Gastroesophageal sphincter (tissue), 4 donors: Measurements from ENCODE around the gene ECHDC3. TPM values are rescaled to one million over a fixed set of nuclear protein-coding genes. Genes with fewer than 3 reads are reported as not detected.

Source experiments
- ATAC-seq: fragments of 150-250 bp; one replicate; pipeline ENCODE4 v1.9.1; 2016; ENCODE audit warnings: mild to moderate bottlenecking, moderate library complexity
- H3K27ac ChIP-seq, 4 donors: fragments of 200-600 bp; sonication (generic) in 3 of 4; 1 replicate in 3 of 4; 2 replicates in 1 of 4; pipeline ENCODE4 v1.5.1; 2016 to 2019
- H3K27me3 ChIP-seq: fragments of 200-600 bp; sonication (generic); one replicate; pipeline ENCODE4 v1.5.1; 2019
- H3K36me3 ChIP-seq, 2 donors: fragments of 200-600 bp; sonication (generic); one replicate each; pipeline ENCODE4 v1.5.1; 2019; ENCODE audit warnings: control low read depth in 1 of 2
- H3K4me1 ChIP-seq, 3 donors: fragments of 200-600 bp; sonication (generic); 1 replicate in 2 of 3; 2 replicates in 1 of 3; pipeline ENCODE4 v1.5.1; 2016 to 2019; ENCODE audit warnings: control low read depth in 2 of 3
- H3K4me3 ChIP-seq, 2 donors: fragments of 200-600 bp; sonication (generic); one replicate each; pipeline ENCODE4 v1.5.1; 2019; ENCODE audit warnings: mild to moderate bottlenecking in 1 of 2, moderate library complexity in 1 of 2
- H3K9me3 ChIP-seq, 3 donors: fragments of 200-600 bp; sonication (generic); one replicate each; pipeline ENCODE4 v1.5.1; 2017 to 2019; ENCODE audit warnings: control low read depth in 2 of 3
- CTCF ChIP-seq, 4 experiments: fragments of 200-600 bp in 2 of 4; fragments of 450-650 bp in 2 of 4; sonication (generic) in 1 of 4; IDR thresholded peaks; one replicate each; pipeline ENCODE4 v1.5.1; 2017 to 2019; ENCODE audit warnings: antibody characterized with exemption in 4 of 4, mild to moderate bottlenecking in 2 of 4, moderate library complexity in 2 of 4
- EP300 ChIP-seq: sonication (generic); formaldehyde crosslinking; IDR thresholded peaks from one replicate; pipeline ENCODE4 v1.6.1; 2017; ENCODE audit warnings: antibody characterized with exemption, mild to moderate bottlenecking
- POLR2A ChIP-seq, 2 donors: fragments of 450-650 bp; IDR thresholded peaks; one replicate each; pipeline ENCODE4 v1.6.1; 2017; ENCODE audit warnings: antibody characterized with exemption in 2 of 2, mild to moderate bottlenecking in 2 of 2, moderate library complexity in 1 of 2
- POLR2AphosphoS5 ChIP-seq: sonication (generic); formaldehyde crosslinking; IDR thresholded peaks from one replicate; pipeline ENCODE4 v1.6.1; 2017; ENCODE audit warnings: antibody characterized with exemption
- WGBS, 2 donors: methylation state at CpG; one replicate each; pipeline ENCODE4 v1.1.5; 2018; ENCODE audit warnings: low coverage in 1 of 2; 5-methylcytosine and 5-hydroxymethylcytosine counted together
- total RNA-seq, 4 donors: library from RNA; depleted of rRNA; stranded (reverse); fragments of >200 nt; gene quantifications; one replicate each; pipeline ENCODE4 v1.1.0, GENCODE V29; 2016

The ECHDC3 gene
- total RNA-seq, 4 donors from 2014 or later: 7.3 to 19.3 (median 14.0) TPM

GRCh38 chr10:11723359-11723758 lies 18.8 kb upstream of the ECHDC3 start:
- no peak overlapping the region for H3K4me3 ChIP-seq
- WGBS, 2 donors: 90 to 91% methylated on average over 5 of the region's 5 CpGs
- no peak for TF ChIP-seq POLR2A (IDR thresholded peaks at IDR 0.05)
- no peak for TF ChIP-seq POLR2AphosphoS5
- TF ChIP-seq EP300: no peak
- TF ChIP-seq CTCF (IDR thresholded peaks at IDR 0.05): no peak

GRCh38 chr10:11724938-11725776 lies 17.0 kb upstream of the ECHDC3 start:
- TF ChIP-seq POLR2A (IDR thresholded peaks at IDR 0.05) (no peak), CTCF (IDR thresholded peaks at IDR 0.05) (peak; percentile 40 to 65 (median 60))
- no peak overlapping the region for H3K27ac ChIP-seq
- no peak overlapping the region for H3K4me3 ChIP-seq
- H3K36me3 ChIP-seq: no peaks in the 10 kb centered on the region
- ATAC-seq: no peak
- no peaks in the 10 kb centered on the region for H3K4me1 ChIP-seq
- 41 to 64% methylated on average over 6 to 19 of the region's 20 CpGs for WGBS, 2 donors
- no peaks in the 10 kb centered on the region for H3K27me3 ChIP-seq
- no peaks in the 10 kb centered on the region for H3K9me3 ChIP-seq

More at GRCh38 chr10:11723359-11723758, 18.8 kb upstream of the ECHDC3 start:
- H3K9me3 ChIP-seq: no peaks in the 10 kb centered on the region
- H3K4me1 ChIP-seq: no peaks in the 10 kb centered on the region
- no peaks in the 10 kb centered on the region for H3K36me3 ChIP-seq
- H3K27me3 ChIP-seq: no peaks in the 10 kb centered on the region
- no peak for ATAC-seq
- no peak overlapping the region for H3K27ac ChIP-seq

GRCh38 chr10:11725912-11726311 lies 16.3 kb upstream of the ECHDC3 start:
- no peak for ATAC-seq
- no peaks in the 10 kb centered on the region for H3K4me1 ChIP-seq
- WGBS, 2 donors: 73 to 82% methylated on average over 4 to 5 of the region's 10 CpGs

GRCh38 chr10:11727563-11727962 lies 14.6 kb upstream of the ECHDC3 start:
- ATAC-seq: no peak
- Histone ChIP-seq H3K27ac (no peak overlapping the region), H3K4me3 (no peak overlapping the region), H3K36me3 (no peaks in the 10 kb centered on the region), H3K4me1 (no peaks in the 10 kb centered on the region), H3K27me3 (no peaks in the 10 kb centered on the region), H3K9me3 (no peaks in the 10 kb centered on the region)
- TF ChIP-seq EP300 (no peak), POLR2AphosphoS5 (no peak), CTCF (IDR thresholded peaks at IDR 0.05) (no peak), POLR2A (IDR thresholded peaks at IDR 0.05) (no peak)
- WGBS, 2 donors: 89% methylated on average over 4 of the region's 4 CpGs; no CpG with 5 or more reads in 1 of the 2 donors

More at GRCh38 chr10:11725912-11726311, 16.3 kb upstream of the ECHDC3 start:
- no peaks in the 10 kb centered on the region for H3K36me3 ChIP-seq
- TF ChIP-seq POLR2A (IDR thresholded peaks at IDR 0.05) (no peak), EP300 (no peak), CTCF (IDR thresholded peaks at IDR 0.05) (no peak), POLR2AphosphoS5 (no peak)
- H3K27ac ChIP-seq: no peak overlapping the region
- no peak overlapping the region for H3K4me3 ChIP-seq
- no peaks in the 10 kb centered on the region for H3K9me3 ChIP-seq
- no peaks in the 10 kb centered on the region for H3K27me3 ChIP-seq

GRCh38 chr10:11728353-11728752 lies 13.8 kb upstream of the ECHDC3 start:
- 87 to 88% methylated on average over 1 to 4 of the region's 7 CpGs for WGBS, 2 donors
- no peaks in the 10 kb centered on the region for H3K4me1 ChIP-seq
- no peaks in the 10 kb centered on the region for H3K27me3 ChIP-seq
- H3K27ac ChIP-seq: no peak overlapping the region
- ATAC-seq: no peak
- no peaks in the 10 kb centered on the region for H3K9me3 ChIP-seq
- H3K36me3 ChIP-seq: no peaks in the 10 kb centered on the region
- no peak overlapping the region for H3K4me3 ChIP-seq
- TF ChIP-seq POLR2A (IDR thresholded peaks at IDR 0.05): no peak
- TF ChIP-seq CTCF (IDR thresholded peaks at IDR 0.05): no peak
- no peak for TF ChIP-seq EP300
- TF ChIP-seq POLR2AphosphoS5: no peak
